Activated naive CD4-positive, alpha-beta T cell treated with anti-CD3 and anti-CD28 coated beads, Interleukin-2, amount 50 U/mL, for 72 hours (primary cell): Measurements from ENCODE around the gene ACAP3. TPM values are rescaled to one million over a fixed set of nuclear protein-coding genes. Genes with fewer than 3 reads are reported as not detected.
A peak's percentile ranks its signal among the peaks of the same experiment; 100 is the strongest.
"Not testable (repeated sequence)": the region's sequence is repeated elsewhere in the genome, so short reads cannot be mapped to it uniquely, and the experiment has no call there.

Experiments used
- ATAC-seq, 2 donors: fragments of 150-1000 bp; cut with Tn5 transposase; 2 replicates each; pipeline ENCODE4 v1.10.0; 2021; ENCODE audit warnings: mild to moderate bottlenecking in 2 of 2, moderate library complexity in 2 of 2
- DNase-seq, 2 donors: peaks; one replicate each; pipeline ENCODE4 v3.0.0; 2021 to 2022; ENCODE audit warnings: low spot score in 2 of 2
- H3K27ac Mint-ChIP-seq, 2 donors: one replicate each; pipeline ENCODE4 v1.8.0; 2022; ENCODE audit warnings: mild to moderate bottlenecking in 2 of 2, mixed read lengths in 2 of 2
- H3K36me3 Mint-ChIP-seq, 2 donors: one replicate each; pipeline ENCODE4 v1.8.0; 2022; ENCODE audit warnings: mixed read lengths in 2 of 2
- H3K9me3 Mint-ChIP-seq, 2 donors: one replicate each; pipeline ENCODE4 v1.8.0; 2022; ENCODE audit warnings: mixed read lengths in 2 of 2
- total RNA-seq, 2 donors: library from RNA; stranded (reverse); gene quantifications; one replicate each; pipeline ENCODE4 v1.2.3, GENCODE V29; 2022

ACAP3 gene
- total RNA-seq, 2 donors from 2014 or later: 38.3 to 52.4 TPM

DNA sequence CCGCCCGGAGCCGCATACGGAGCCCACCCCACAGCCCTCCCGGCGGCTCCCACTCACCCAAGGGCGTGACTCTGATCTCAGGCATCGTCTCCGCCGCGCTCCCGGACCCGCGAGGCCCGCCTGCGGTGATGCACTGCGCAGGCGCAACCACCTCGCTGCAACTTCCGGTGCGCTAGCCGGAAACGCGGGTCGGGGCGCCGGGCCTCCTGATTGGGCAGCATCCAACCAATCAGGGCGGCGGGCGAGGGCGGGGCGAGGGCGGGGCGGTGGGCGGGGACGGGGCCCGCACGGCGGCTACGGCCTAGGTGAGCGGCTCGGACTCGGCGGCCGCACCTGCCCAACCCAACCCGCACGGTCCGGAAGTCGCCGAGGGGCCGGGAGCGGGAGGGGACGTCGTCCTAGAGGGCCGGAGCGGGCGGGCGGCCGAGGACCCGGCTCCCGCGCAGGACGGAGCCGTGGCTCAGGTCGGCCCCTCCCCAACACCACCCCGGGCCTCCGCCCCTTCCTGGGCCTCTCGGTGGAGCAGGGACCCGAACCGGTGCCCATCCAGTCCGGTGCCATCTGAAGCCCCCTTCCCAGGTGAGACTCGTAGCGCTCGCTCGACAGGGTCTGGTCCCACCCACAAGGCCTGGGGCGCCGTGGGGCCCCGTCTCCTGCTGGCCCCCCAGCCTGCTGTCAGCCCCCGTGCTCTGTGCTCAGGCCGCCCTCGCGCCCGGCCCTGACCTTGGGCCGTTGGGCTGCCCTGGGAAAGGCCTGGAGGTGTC is 17.0 kb upstream of the ACAP3 start, which contains the start of the genes CPTP and INTS11:
CPTP (plus strand) TSS at position 279 of the 764 bp plus-strand sequence. CDS start 2,109 bp downstream, outside the sequence.
INTS11 (minus strand) TSS at position 137 of the 764 bp plus-strand sequence; CDS start at position 85, 52 bp downstream.
- peak; percentile 88 to 90 for ATAC-seq
- peak; percentile 95 to 97 for DNase-seq
- Mint-ChIP-seq H3K27ac (peak within 1 kb of the TSS; percentile 87 to 96), H3K36me3 (peaks cover 0 to 7% of the 10 kb centered on the region in 2 donors), H3K9me3 (peaks cover 2% of the 10 kb centered on the region in 2 donors)

DNA sequence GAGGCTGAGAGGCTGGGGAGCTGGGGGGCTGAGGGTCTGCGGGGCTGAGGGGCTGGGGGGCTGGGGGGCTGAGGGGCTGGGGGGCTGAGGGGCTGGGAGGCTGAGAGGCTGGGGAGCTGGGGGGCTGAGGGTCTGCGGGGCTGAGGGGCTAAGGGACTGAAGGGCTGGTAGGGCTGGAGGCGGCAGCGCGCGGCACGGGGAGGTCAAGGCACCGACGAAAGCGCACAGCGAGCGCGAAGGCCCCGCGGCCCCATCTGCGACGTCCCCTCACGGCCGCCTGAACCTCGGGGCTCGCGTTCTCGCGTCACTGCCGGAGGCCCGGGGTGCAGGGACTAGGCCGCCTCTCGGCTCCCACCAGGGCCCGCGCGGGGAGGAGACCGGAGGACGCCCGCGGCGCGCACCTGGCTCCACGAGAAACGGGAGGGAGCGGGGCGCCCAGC is 16.4 kb upstream of the ACAP3 start:
- DNase-seq: no peak
- Mint-ChIP-seq H3K36me3 (peaks cover 0 to 7% of the 10 kb centered on the region in 2 donors), H3K9me3 (no peaks in the 10 kb centered on the region), H3K27ac (peak overlapping the region in 1 of 2 donors; percentile 87)
- peak in 1 of 2 donors; percentile 36 for ATAC-seq

DNA sequence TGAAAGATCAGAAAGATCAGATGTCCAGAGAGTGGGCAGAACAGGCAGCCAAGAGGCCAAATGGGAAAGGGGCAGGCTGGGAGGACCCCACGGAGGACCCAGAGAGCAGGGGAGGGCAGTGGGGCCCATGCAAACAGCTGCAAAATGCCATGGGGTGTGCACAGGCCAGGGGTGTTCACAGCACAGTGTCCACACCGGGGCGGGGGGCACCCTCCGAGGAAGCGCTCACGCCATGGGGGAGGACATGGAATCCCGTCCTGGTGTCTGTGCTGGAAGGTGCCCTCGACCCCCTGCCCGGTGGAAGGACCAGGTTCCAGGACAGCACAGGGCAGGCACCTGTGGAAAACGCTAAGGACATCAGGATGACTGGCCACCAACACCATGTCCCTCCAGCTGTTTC is 15.2 kb upstream of the ACAP3 start:
- Mint-ChIP-seq H3K27ac (peak overlapping the region; percentile 87 to 96), H3K36me3 (peaks cover 0 to 7% of the 10 kb centered on the region in 2 donors), H3K9me3 (no peaks in the 10 kb centered on the region)
- ATAC-seq: no peak
- no peak for DNase-seq

DNA sequence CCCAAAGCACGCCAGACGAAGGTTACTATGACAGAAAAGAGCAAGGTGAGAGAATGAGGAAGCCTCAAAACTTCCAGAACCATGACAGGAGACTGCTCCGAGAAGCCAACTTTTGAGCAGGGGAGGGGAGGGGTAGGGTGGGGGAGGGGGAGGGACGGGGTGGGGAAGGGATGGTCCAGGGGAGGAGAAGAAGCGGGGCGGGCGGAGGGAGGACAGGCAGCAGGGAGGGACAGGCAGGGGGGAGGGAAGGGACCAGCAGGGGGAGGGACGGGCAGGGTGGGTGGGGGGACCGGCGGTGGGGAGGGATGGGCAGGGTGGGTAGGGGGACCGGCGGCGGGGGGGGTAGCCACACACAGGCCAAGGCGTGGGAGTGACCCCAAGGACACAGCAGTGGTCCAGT is 14.7 kb upstream of the ACAP3 start:
- no peaks in the 10 kb centered on the region for H3K9me3 Mint-ChIP-seq
- ATAC-seq: no peak
- DNase-seq: no peak
- H3K27ac Mint-ChIP-seq: peak overlapping the region in 1 of 2 donors; percentile 97
- H3K36me3 Mint-ChIP-seq: peaks cover 0 to 7% of the 10 kb centered on the region in 2 donors

DNA sequence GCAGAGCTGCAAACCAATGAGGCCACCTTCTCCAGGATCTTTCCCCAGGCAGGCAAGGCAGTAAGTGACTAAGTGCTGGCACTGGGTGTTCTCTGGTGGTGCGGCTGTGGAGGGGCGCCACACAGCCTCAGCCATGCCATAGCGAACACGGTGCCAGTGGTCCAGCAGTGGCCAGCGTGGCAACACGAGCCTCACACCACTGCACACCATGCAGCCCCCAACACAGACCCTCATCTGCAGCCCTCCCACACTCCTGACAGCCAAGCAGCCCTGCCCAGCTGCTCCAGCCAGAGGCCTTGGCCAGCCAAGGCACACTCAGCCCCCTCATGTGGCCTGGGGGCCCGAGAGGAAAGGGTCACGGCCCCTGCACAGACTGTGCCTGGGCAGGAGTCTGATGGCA is 13.7 kb upstream of the ACAP3 start:
- H3K36me3 Mint-ChIP-seq: peaks cover 0 to 7% of the 10 kb centered on the region in 2 donors
- no peak for DNase-seq
- H3K27ac Mint-ChIP-seq: no peak overlapping the region
- no peaks in the 10 kb centered on the region for H3K9me3 Mint-ChIP-seq
- ATAC-seq: no peak

- Mint-ChIP-seq H3K9me3 (no peaks in the 10 kb centered on the region), H3K27ac (peak overlapping the region in 1 of 2 donors; percentile 32), H3K36me3 (peaks cover 0 to 7% of the 10 kb centered on the region in 2 donors)
- DNase-seq (no peak), ATAC-seq (no peak)
Measured at GRCh38 chr1:1320666-1321448, 13.1 kb upstream of the ACAP3 start.

DNA sequence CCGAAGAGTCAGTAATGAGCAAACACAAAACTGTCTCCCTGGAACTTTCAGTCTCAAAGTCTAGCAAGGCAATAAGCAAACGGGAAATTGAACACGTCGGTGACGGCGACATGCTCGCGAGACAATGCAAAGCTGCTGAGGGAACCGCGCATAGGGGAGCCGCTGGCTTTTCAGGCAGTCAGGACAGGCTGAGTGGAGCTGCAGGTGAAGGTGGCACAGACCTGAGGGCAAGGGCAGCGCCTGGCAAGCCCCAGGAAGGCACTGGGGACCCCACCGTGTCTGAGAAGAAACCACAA is 11.9 kb upstream of the ACAP3 start:
- peaks cover 0 to 7% of the 10 kb centered on the region in 2 donors for H3K36me3 Mint-ChIP-seq
- DNase-seq (no peak), ATAC-seq (no peak)
- peak overlapping the region; percentile 54 to 75 for H3K27ac Mint-ChIP-seq
- H3K9me3 Mint-ChIP-seq: no peaks in the 10 kb centered on the region

- DNase-seq (no peak), ATAC-seq (no peak)
- no peaks in the 10 kb centered on the region for H3K9me3 Mint-ChIP-seq
- peak overlapping the region; percentile 54 to 75 for H3K27ac Mint-ChIP-seq
- peaks cover 0 to 7% of the 10 kb centered on the region in 2 donors for H3K36me3 Mint-ChIP-seq
Measured at GRCh38 chr1:1318777-1319645, 11.3 kb upstream of the ACAP3 start.

GRCh38 chr1:1318131-1318652 is 10.5 kb upstream of the ACAP3 start:
- Mint-ChIP-seq H3K9me3 (no peaks in the 10 kb centered on the region), H3K36me3 (peaks cover 0 to under 1% of the 10 kb centered on the region in 2 donors), H3K27ac (peak overlapping the region in 1 of 2 donors; percentile 54)
- DNase-seq (no peak), ATAC-seq (no peak)

DNA sequence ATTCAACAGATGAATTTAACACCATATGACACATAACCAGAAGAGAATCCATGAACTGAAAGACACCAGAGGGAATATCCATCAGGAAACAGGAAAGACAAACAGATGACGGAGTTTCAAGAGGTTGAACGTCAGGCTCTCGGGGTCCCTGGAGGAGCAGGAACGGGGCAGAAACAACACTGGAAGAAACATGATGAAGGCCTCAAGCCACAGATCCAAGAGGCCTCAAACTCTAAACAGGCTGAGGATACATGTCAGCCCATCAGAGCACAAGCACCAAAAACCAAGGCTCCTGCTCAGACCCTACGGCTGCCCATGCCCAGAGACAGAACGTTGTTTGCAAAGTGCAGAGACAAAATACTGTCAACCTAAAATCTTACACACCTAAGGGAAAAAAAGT is 9.7 kb upstream of the ACAP3 start:
- DNase-seq: no peak
- Mint-ChIP-seq H3K27ac (peak overlapping the region in 1 of 2 donors; percentile 51), H3K36me3 (no peaks in the 10 kb centered on the region), H3K9me3 (no peaks in the 10 kb centered on the region)
- ATAC-seq: no peak

DNA sequence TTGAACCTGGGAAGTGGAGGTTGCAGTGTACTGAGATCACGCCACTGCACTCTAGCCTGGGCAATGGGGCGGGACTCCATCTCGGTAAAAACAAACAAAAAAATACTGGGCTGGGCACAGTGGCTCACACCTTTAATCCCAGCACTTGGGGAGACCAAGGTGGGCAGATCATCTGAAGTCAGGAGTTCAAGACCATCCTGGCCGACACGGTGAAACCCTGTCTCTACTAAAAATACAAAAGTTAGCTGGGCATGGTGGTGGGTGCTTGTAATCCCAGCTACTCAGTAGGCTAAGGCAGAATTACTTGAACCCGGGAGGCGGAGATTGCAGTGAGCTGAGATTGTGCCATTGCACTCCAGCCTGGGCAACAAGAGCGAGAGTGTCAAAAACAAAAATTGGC is 8.5 kb upstream of the ACAP3 start:
- H3K27ac Mint-ChIP-seq: peak overlapping the region in 1 of 2 donors; percentile 79
- H3K36me3 Mint-ChIP-seq, H3K9me3 Mint-ChIP-seq, ATAC-seq, DNase-seq: not testable (repeated sequence)

GRCh38 chr1:1315435-1315954 is 7.8 kb upstream of the ACAP3 start:
- peak overlapping the region in 1 of 2 donors; percentile 78 for H3K27ac Mint-ChIP-seq
- H3K36me3 Mint-ChIP-seq: no peaks in the 10 kb centered on the region
- DNase-seq (no peak), ATAC-seq (no peak)
- no peaks in the 10 kb centered on the region for H3K9me3 Mint-ChIP-seq

DNA sequence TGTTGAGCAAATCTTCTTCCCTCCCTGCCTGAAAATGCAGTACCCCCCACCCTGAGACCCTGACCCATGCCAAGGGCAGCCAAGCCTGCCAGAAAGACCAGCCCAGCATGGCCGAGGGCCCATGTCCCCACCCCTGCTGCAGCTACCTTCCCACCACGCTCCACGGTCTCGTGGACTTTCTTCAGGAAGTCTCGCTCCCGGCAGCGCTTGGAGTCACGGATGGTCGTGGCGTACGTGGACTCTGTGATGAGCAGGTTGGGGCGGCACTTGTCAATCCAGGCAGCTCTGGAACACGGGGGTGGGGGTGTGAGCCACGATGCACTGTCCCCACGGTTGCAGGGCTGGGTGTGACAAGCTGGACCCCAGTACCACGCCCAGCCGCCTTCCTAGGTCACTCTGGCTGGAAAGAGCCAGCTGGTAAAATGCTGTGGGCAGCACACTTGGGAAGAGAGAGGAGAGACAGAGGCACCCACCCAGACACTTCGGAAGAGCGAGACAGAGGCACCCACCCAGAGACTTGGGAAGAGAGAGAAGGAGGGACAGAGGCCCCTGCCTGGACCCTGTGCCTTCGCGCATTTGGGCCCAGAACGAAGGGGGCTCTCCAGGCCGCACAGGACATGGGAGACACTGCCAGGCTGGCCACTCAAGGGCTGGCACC is 7.1 kb upstream of the ACAP3 start:
- H3K9me3 Mint-ChIP-seq: no peaks in the 10 kb centered on the region
- peak overlapping the region in 1 of 2 donors; percentile 78 for H3K27ac Mint-ChIP-seq
- DNase-seq: no peak
- no peaks in the 10 kb centered on the region for H3K36me3 Mint-ChIP-seq
- ATAC-seq: no peak

- Mint-ChIP-seq H3K27ac (no peak overlapping the region), H3K9me3 (no peaks in the 10 kb centered on the region), H3K36me3 (no peaks in the 10 kb centered on the region)
- ATAC-seq (no peak), DNase-seq (no peak)
Measured at GRCh38 chr1:1314237-1314586, 6.5 kb upstream of the ACAP3 start.

DNA sequence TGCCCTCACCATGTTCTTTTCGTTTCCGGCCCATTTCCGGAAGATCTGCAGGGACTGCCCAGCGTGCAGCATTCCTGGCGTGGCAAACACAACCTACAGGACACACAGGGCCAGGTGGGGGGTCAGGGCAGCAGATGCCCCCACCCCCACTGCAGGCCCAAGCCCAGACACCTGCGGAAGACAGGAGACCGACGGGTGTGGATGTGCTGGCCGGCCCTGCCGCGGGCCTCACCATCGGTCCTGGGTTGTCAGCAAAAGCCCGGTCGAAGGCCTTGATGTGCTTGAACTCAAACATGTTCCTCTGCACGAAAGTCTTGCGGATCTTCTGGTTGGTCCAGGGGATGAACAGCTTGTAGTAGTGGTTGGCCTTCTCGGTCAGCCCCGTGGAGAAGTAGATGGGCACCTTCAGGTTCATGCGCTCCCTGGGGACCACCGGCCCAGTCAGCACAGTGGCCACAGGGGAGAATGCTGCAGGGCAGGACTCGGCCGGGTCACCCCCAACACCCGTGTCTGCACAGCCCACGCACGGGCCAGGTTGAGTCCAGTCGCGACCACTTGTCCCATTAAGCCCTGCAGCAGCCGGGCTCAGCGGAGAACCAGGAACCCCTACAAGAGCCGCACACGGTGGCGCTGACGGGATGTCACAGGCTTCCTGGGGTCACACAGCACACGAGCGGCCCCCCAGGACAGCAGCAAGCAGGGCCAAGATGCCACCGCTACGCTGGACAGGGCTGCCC is 5.9 kb upstream of the ACAP3 start:
- H3K9me3 Mint-ChIP-seq: no peaks in the 10 kb centered on the region
- ATAC-seq: no peak
- DNase-seq: no peak
- no peaks in the 10 kb centered on the region for H3K36me3 Mint-ChIP-seq
- no peak overlapping the region for H3K27ac Mint-ChIP-seq
